K562 (cell line): ENCODE measurements around the gene FUNDC1. TPM values are rescaled to one million over a fixed set of nuclear protein-coding genes. Genes with fewer than 3 reads are reported as not detected.

ENCODE experiments used
- ATF6 ChIP-seq: sonication (generic); formaldehyde crosslinking; IDR thresholded peaks from 2 replicates; pipeline ENCODE4 v1.4.0; 2020; ENCODE audit warnings: mild to moderate bottlenecking, missing genetic modification reagents
- BACH1 ChIP-seq: fragments of 200-800 bp; sonication (Bioruptor generic); IDR thresholded peaks from 2 replicates; pipeline ENCODE4 v1.6.1; 2016; ENCODE audit warnings: missing genetic modification characterization, missing compliant biosample characterization
- BMI1 ChIP-seq: fragments of 150-350 bp; IDR thresholded peaks from 2 replicates; pipeline ENCODE4 v1.6.1; 2014; ENCODE audit warnings: low read length
- C11orf30 ChIP-seq: fragments of 450-650 bp; IDR thresholded peaks from 2 replicates; pipeline ENCODE4 v1.6.1; 2016; ENCODE audit warnings: low read depth, mild to moderate bottlenecking
- DACH1 ChIP-seq: fragments of 450-650 bp; IDR thresholded peaks from 2 replicates; pipeline ENCODE4 v1.6.1; 2018; ENCODE audit not compliant: partially characterized antibody
- E4F1 ChIP-seq: fragments of 250-450 bp; sonication (Bioruptor Pico); IDR thresholded peaks from 2 replicates; pipeline ENCODE4 v1.5.0; 2021; ENCODE audit warnings: mild to moderate bottlenecking, borderline replicate concordance
- ETS1 ChIP-seq: conservative IDR thresholded peaks from 2 replicates; pipeline ENCODE4 v1.6.1; 2011; ENCODE audit warnings: low read depth, mild to moderate bottlenecking, low read length; ENCODE audit not compliant: control insufficient read depth
- KAT8 ChIP-seq: fragments of 450-650 bp; IDR thresholded peaks from 2 replicates; pipeline ENCODE4 v1.6.1; 2016; ENCODE audit warnings: low read depth, mild to moderate bottlenecking
- KLF6 ChIP-seq: fragments of 250-450 bp; sonication (Bioruptor Pico); IDR thresholded peaks from 2 replicates; pipeline ENCODE4 v1.4.0; 2020; ENCODE audit warnings: mild to moderate bottlenecking, moderate library complexity, borderline replicate concordance
- MAFK ChIP-seq: IDR thresholded peaks from 2 replicates; pipeline ENCODE4 v1.6.1; 2011; ENCODE audit warnings: low read length, improper control_type of control experiment
- MCM7 ChIP-seq, 2 experiments: fragments of 450-650 bp; IDR thresholded peaks; 2 replicates each; pipeline ENCODE4 v1.6.1; 2016 to 2018
- NFE2 ChIP-seq: IDR thresholded peaks from 2 replicates; pipeline ENCODE4 v1.6.1; 2014; ENCODE audit warnings: antibody characterized with exemption, low read depth
- NFE2L1 ChIP-seq: fragments of 450-650 bp; IDR thresholded peaks from 2 replicates; pipeline ENCODE4 v1.6.1; 2016; ENCODE audit warnings: missing genetic modification characterization, low read depth, mild to moderate bottlenecking, missing compliant biosample characterization, moderate library complexity, borderline replicate concordance
- NFYB ChIP-seq: IDR thresholded peaks from 2 replicates; pipeline ENCODE4 v1.6.1; 2011; ENCODE audit warnings: mild to moderate bottlenecking, moderate library complexity; ENCODE audit not compliant: insufficient read length; ENCODE audit errors: extremely low read depth
- RBM25 ChIP-seq: fragments of 200-400 bp; formaldehyde crosslinking; IDR thresholded peaks from 2 replicates; pipeline ENCODE4 v1.6.1; 2018; ENCODE audit warnings: low read length, low read depth, moderate library complexity; ENCODE audit not compliant: severe bottlenecking
- SIX5 ChIP-seq, 2 experiments: IDR thresholded peaks; 2 replicates each; pipeline ENCODE4 v1.6.1; 2011; ENCODE audit warnings: low read length in 2 of 2, borderline replicate concordance in 1 of 2, low read depth in 1 of 2, mild to moderate bottlenecking in 1 of 2, moderate library complexity in 1 of 2; ENCODE audit not compliant: insufficient read depth in 1 of 2
- SPI1 ChIP-seq: IDR thresholded peaks from 2 replicates; pipeline ENCODE4 v1.6.1; 2011; ENCODE audit warnings: low read depth, low read length, control low read depth, borderline replicate concordance
- TAF7 ChIP-seq: fragments of 450-650 bp; IDR thresholded peaks from 2 replicates; pipeline ENCODE4 v1.6.1; 2016; ENCODE audit warnings: missing genetic modification characterization, missing compliant biosample characterization
- U2AF2 ChIP-seq: fragments of 200-400 bp; formaldehyde crosslinking; optimal IDR thresholded peaks from 2 replicates; pipeline ENCODE3; 2017; ENCODE audit warnings: low read depth, mild to moderate bottlenecking, low read length
- ZKSCAN1 ChIP-seq: fragments of 150-350 bp; IDR thresholded peaks from 2 replicates; pipeline ENCODE4 v1.6.1; 2016; ENCODE audit warnings: low read depth, low read length
- ZNF174 ChIP-seq: fragments of 250-450 bp; sonication (Bioruptor Pico); IDR thresholded peaks from 2 replicates; pipeline ENCODE4 v1.4.0; 2020; ENCODE audit warnings: mild to moderate bottlenecking
- ZNF316 ChIP-seq: fragments of 450-650 bp; IDR thresholded peaks from 2 replicates; pipeline ENCODE4 v1.6.1; 2016
- ZNF764 ChIP-seq: fragments of 250-450 bp; sonication (Bioruptor Pico); IDR thresholded peaks from 2 replicates; pipeline ENCODE4 v1.4.0; 2020; ENCODE audit warnings: low read depth, mild to moderate bottlenecking, moderate library complexity
- ZNF79 ChIP-seq: fragments of 250-450 bp; sonication (Bioruptor Pico); IDR thresholded peaks from 2 replicates; pipeline ENCODE4 v1.4.0; 2020; ENCODE audit warnings: low read depth, mild to moderate bottlenecking, moderate library complexity
- ZSCAN29 ChIP-seq: fragments of 450-650 bp; IDR thresholded peaks from 2 replicates; pipeline ENCODE4 v1.6.1; 2017
- polyA plus RNA-seq, 8 experiments: library from polyadenylated mRNA; depleted of rRNA in 4 of 8; stranded (reverse) in 5 of 8; unstranded in 3 of 8; fragments of >200 nt; fragmentation: Nextera tagmentation in 2 of 8; fragmentation: Illumina TruSeq in 1 of 8; extraction: Ambion mirVana in 2 of 8; extraction: Trizol in 1 of 8; gene quantifications; 2 replicates each; pipeline versions ENCODE4 v1.2.1 to v1.2.3, GENCODE V29; 2011 to 2014; ENCODE audit warnings: inconsistent platforms in 1 of 8, missing spikeins in 1 of 8
- total RNA-seq, 7 experiments: library from RNA; depleted of rRNA in 6 of 7; stranded (reverse); fragments of >200 nt in 6 of 7; fragmentation: Illumina TruSeq in 2 of 7; extraction: Trizol in 2 of 7; gene quantifications; 2 replicates each; pipeline versions ENCODE4 v1.2.1 to v1.2.3, GENCODE V29; 2011 to 2021; ENCODE audit warnings: low replicate concordance in 1 of 7
- TF ChIP-seq, protein P1 (sequence below): sonication (generic); formaldehyde crosslinking; IDR thresholded peaks from 2 replicates; pipeline ENCODE4 v1.8.0; 2022; ENCODE audit warnings: missing genetic modification reagents, mild to moderate bottlenecking, moderate library complexity, borderline replicate concordance

FUNDC1 gene
- total and polyA plus RNA-seq, 9 of the 15 experiments (the other 6 are each of a cell fraction or from before 2014, with no cell fraction given): 15.6 to 59.1 (median 29.3) TPM

DNA sequence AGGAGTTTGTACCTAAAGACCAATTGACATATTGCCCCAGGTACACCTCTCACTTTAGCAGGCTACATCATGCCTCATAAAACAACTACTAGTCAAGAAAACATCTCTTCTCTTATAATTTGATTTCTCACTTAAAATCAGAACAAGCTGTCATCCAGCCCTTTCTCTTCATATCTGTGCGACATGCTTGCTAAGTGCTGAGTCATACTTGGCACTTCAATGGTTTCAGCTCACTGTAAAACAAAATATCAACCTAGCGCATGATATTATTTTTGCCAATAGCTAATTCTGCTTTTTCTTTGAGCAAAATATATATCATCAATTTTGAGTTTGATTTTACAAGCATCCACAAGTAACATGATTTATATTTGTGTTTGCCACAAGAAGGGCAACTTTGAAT lies 27.9 kb upstream of the FUNDC1 start (continued):
- TF ChIP-seq ZNF174 (CRISPR knock-in tag): no peak
- no peak for TF ChIP-seq SPI1
- TF ChIP-seq C11orf30: peak; percentile 63
- TF ChIP-seq NFE2L1 (tag): peak; percentile 58
- TF ChIP-seq MAFK: peak; percentile 67; the same call in 1 of the 2 replicates
- TF ChIP-seq TAF7 (tag): no peak
- TF ChIP-seq, protein P1, sequence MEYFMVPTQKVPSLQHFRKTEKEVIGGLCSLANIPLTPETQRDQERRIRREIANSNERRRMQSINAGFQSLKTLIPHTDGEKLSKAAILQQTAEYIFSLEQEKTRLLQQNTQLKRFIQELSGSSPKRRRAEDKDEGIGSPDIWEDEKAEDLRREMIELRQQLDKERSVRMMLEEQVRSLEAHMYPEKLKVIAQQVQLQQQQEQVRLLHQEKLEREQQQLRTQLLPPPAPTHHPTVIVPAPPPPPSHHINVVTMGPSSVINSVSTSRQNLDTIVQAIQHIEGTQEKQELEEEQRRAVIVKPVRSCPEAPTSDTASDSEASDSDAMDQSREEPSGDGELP (CRISPR knock-in tag): no peak
- TF ChIP-seq ZNF316: peak; percentile 74
- TF ChIP-seq RBM25: no peak
- TF ChIP-seq KAT8: no peak
- TF ChIP-seq DACH1: no peak
- TF ChIP-seq NFE2: peak; percentile 87
- TF ChIP-seq MCM7 (IDR thresholded peaks at IDR 0.05): no peak
- TF ChIP-seq ZNF79 (CRISPR knock-in tag): no peak
- peak; percentile 72; the same call in 1 of the 2 replicates for TF ChIP-seq BACH1 (tag)
- no peak for TF ChIP-seq NFYB
- TF ChIP-seq ATF6: no peak
- TF ChIP-seq BMI1: no peak
- TF ChIP-seq E4F1 (CRISPR knock-in tag): no peak
- no peak for TF ChIP-seq KLF6 (CRISPR knock-in tag)
- no peak for TF ChIP-seq SIX5 (IDR thresholded peaks at IDR 0.05; ENCODE audit: borderline replicate concordance in 1 of 2, insufficient read depth in 1 of 2, low read depth in 1 of 2, low read length in 2 of 2)
- TF ChIP-seq ETS1: no peak
- TF ChIP-seq ZKSCAN1: no peak
- no peak for TF ChIP-seq U2AF2
- TF ChIP-seq ZSCAN29: no peak
- TF ChIP-seq ZNF764 (CRISPR knock-in tag): no peak
